ENCODE results near the gene CENPP.

The CENPP gene

GRCh38 chr9:92483627-92484545, 158.1 kb downstream of the CENPP start:
- no peak for DNase-seq

DNA sequence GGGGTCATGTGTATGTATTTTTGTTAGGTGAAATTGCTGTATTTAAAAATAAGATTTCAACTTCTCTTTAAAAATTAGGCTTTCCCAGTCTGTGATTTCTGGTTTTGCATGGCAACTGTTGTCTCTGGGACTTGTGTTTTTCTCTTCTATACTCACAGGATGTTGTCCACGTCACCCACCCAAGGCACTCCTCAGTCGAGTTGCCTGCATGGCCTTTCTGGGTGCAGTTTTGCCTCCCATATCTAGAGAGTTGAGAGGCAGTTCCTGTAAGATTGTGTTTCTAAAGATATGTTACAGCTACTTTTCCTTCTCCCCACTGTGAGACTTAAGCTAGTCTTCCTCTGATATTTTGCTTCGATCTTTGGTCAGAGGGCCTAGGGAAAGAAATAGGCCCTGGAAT, 158.8 kb downstream of the CENPP start:
- DNase-seq, result no peak

GRCh38 chr9:92486371-92486770, 160.6 kb downstream of the CENPP start:
- no peak for DNase-seq

- no peak for DNase-seq
Observed at GRCh38 chr9:92488681-92489550, 163.2 kb downstream of the CENPP start.

DNA sequence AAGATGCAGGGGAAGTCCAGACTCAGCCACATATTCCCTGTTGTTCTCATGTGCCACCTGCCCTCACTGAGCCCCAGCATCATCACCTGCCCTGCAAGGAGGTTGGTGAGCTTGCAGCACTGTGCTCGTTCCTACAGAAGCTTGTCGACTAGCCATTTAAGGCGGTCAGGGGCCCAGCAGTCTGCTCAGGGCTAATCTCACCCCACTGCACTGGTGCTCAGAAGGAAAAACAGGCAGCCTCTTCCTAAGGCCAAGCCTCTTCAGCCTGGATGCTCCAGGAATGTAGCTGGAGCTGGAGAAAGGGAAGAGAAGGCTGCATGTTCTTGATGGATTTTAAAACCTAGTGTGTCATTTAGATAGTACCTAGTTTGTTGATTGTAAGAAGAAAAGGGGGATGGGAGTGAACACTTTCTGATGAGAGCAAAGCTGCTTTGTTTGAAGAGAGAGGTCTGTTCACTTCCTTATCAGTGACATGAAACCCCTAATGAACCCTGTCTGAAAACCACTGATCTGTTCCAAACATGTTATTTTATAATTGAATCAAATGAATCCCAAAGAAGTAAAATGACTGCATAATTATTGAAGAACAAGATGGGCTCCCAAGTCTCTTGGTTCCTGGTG, 167.1 kb downstream of the CENPP start:
- DNase-seq, result no peak

DNA sequence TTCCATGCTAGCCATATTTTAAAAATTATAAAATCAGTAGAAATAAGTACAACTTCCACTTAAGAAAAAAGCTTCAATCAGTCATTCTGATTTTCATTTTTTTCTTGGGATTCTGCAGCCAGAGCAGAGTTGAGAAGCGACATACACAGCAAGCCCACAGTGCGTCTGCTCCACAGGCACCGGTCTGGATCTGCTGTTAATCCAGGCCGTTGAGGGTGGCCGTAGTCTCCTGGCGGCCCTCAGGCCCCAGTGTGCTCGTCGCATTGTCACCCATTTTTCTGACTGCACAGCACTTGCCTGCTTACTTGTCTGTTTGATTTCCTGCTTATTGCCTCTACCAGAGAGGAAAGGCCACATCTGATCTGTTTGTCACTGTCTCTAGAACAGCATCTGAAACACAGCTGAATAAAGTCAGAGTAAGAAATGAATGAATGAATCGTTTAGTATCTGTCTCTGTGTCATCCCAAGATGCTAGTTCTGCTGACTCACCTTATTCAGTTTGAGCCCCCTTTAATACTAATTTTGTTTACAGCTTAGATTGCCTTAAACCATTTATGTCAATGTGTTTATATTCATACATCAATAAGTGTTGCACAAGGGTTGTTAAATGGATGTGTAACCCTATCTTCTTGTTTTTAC, 168.1 kb downstream of the CENPP start:
- no peak for DNase-seq

DNA sequence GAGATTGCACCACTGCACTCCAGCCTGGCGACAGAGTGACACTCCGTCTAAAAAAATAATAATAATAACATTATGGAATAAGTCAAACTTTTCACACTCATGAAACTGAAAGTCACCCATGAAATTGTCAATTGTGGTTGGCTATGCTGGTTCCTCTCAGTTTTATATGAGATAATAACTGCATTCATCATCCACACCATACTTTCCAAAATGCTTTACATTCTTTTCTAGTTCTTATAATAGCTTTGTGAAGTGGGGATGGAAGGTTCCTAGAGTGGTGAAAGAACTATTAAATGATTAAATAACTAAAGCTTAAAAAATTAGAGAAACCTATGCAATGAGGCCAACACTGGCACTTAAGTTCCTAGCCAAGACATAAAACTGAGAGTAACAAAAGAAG, 169.1 kb downstream of the CENPP start:
- no peak for DNase-seq

DNA sequence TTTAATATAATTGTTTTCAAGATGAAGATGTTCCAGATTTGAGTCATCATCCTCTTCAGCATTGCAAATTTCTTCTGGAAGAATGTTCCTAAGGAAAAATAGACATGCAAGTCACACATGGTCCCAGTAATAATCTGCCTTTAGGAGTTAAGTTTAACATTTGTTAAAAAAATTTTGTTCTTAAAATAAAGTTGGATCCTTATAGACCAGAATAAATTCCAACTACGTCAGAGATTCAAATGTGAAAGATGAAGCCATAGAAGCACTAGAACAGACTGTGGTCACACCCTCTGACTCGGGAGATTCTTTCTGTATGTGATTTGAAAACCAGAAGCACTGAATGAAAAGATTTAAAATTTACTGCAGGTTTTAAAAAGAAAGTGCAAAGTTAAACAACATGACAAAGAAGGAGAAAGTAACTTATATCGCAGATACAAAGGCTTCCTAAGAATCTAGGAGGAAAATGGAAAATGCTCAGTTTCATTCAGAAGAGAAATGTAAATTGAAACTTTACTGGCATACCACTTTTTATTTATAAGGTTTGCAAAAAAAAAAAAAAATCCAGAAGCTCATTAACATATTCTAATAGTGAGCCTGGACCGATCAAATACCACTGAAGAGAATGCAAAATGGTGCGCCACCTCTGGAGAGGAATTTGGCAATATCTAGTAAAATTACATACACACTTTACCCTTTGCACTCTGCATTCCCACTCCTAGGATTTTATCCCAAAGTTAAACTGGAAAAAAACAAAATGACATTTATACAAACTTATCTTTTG, 170.8 kb downstream of the CENPP start:
- DNase-seq, result no peak

- no peak for DNase-seq
Observed at GRCh38 chr9:92499701-92500100, 173.9 kb downstream of the CENPP start.

- no peak for DNase-seq
Observed at GRCh38 chr9:92500725-92501124, 175.0 kb downstream of the CENPP start.

DNA sequence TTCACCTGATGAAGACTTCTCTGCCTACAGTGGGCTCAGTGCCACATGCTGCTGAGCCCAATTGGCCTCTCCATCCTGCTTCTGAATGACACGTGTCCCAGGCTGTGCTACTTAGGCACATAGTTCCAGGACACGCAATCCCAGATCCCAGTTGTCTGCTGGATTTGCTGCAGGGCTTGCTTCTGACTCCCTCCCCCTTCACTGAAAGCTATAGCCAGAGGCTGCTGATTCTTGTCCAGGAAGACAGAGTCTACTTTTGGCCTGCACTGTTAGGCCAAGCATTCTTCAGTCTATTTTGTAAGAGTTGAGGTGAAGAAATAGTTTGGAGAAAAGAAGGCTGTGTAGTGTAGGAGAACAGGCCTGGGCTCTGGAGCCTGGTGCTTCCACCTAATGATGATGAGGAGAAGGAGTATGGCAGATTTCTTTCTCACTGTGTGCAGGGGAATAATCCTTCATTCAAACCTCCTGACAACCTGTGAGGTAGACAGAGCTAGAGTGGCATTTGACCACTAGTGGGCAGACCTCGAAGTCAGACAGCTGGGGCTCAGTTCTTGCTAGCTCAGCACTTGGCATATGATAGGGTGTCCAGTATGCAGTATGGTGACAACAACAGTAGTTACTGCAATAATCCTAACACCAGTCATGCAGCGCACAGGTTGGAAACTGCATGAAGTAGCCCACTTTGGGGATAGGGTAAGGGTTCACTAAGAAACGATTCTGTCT, 176.1 kb downstream of the CENPP start:
- no peak for DNase-seq

- no peak for DNase-seq
Observed at GRCh38 chr9:92503156-92503555, 177.4 kb downstream of the CENPP start.

DNA sequence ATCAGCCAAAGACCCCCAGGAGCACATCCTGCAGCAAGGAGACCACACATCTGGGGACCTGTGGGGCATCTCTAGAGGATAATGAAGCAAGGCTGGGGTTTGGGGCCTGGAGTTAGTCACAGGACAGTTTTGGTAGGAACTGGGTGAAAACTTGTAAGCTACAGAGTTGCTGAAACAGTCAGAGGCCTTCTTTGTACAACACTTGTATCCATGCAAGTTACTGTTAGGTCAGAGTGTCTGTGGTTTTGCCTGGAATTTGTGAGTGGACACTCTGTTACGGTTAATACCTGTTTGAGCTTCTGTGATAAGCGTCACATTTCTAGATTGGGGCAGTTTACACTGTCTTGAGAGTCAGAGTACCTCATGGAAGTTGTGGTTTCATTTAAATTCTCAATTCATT, 179.1 kb downstream of the CENPP start:
- DNase-seq, result no peak

GRCh38 chr9:92506184-92506857, 180.6 kb downstream of the CENPP start:
- no peak for DNase-seq

DNA sequence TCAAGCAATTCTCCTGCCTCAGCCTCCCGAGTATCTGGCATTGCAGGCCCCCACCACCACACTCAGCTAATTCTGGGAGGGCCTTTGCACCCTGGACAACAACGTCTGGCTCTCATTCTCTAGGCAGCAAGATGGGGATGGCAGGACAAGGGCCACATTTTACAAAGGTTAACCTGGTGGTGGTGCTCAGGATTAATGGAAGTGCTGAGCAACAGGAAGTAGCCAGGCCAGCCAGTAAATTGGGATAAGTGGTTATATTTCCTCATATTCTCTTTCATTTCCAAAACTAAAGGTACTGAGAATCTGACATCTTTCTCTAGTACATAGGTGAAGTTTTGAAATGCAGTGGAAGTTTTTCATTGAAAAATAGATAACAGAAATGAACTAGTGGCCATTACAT, 181.3 kb downstream of the CENPP start:
- DNase-seq, result no peak

- DNase-seq, result no peak
Observed at GRCh38 chr9:92507496-92507895, 181.7 kb downstream of the CENPP start.

GRCh38 chr9:92508018-92508820, 182.5 kb downstream of the CENPP start:
- no peak for DNase-seq

- no peak for DNase-seq
Observed at GRCh38 chr9:92509050-92509449, 183.3 kb downstream of the CENPP start.

DNA sequence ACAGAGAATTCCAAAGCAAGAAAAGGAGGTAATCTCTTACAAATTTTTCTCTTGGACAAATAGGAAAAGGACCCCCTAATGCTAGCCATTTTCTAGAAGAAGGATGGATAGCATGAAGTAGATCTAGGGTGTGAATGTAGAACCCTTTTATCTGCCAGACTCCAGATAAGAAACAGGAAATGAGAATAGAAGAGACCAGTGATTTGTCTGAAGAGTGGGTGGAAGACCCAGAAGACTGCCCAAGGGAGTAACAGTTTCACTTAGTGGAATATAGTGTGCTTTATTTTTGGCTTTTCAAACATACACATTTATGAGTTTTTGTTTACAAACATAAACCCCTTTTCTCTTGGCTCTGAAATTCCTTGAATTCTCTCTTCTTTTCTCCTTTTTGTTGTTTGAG, 185.0 kb downstream of the CENPP start:
- DNase-seq, result no peak

DNA sequence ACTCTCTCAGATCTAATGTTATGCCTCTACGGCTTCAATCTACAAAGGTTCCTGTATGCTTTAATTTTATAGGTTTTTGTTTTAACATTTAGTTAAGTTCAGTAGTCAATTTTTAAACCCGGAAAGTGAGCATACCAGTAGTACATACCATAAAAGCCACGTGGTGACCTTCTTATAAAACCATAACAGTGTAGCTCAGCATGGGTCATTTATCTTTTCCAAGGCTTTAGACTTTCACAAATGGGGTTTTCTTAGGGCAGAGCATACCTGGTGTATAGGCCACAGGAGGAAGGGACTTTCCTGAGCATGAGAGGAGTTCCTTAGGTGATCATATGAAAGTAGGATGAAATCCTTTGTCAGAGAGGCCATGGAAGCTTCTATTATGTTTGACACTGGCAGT, 186.9 kb downstream of the CENPP start:
- DNase-seq, result no peak

Measured in T-helper 9 cell (primary cell).